GM18499 (cell line): ENCODE data around the gene CHKA.

ENCODE experiments used
- ATAC-seq: cut with Tn5 transposase; IDR thresholded peaks from one replicate; pipeline ENCODE4 v1.9.1; 2021; ENCODE audit warnings: moderate number of reproducible peaks; ENCODE audit not compliant: insufficient read depth, unreplicated experiment

The CHKA gene

DNA sequence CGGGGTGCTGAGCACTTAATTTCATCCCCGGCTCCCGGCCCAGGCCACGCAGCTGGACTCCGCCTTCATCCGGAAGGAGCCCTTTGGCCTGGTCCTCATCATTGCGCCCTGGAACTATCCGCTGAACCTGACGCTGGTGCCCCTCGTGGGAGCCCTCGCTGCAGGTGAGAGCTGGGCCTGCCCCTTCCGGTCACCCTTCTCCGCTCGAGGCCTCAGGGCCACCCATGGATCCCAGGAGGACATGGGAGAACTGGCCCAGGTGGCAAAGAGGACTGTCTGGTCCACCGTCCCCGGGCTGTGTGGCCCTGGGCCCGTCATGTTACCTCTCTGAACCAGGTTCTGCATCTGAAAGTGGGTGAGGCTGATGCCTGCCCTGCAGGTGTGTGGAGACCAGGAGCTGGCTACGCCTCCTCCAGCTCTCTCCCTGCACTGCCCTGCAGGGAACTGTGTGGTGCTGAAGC is 102.4 kb downstream of the CHKA start:
- ATAC-seq: no peak

DNA sequence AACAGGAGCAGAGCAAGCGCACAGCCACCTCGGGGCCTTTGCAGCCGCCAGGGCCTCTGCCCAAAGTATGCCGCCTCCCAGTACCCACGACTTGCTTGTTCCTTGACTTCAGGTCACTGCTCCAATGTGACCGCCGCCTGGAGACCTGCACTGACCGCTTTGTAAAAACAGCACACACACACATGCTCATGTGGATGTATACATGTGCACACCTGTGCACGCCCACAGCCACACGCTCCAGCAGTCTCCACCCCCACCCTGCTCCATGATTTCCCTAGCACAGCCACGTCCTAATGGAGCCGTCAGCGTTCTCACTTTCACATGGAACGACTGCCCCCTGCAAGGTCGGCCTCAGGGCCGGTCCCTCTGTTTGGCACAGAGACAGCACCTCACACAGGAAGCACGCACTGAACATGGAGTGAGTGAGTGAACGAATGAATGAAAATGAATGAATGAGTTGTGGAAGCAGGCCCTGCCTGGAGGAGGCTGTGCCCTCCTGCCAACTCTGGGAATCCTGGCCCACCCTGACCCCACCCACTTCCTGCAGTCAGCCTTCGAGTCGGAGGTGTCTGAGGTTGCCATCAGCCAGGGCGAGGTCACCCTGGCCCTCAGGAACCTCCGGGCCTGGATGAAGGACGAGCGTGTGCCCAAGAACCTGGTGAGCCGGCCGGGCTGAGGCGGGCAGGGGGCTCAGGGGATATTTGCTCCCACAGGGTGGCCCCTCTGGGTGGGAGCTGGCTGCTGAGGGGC is 103.0 kb downstream of the CHKA start:
- ATAC-seq: no peak

DNA sequence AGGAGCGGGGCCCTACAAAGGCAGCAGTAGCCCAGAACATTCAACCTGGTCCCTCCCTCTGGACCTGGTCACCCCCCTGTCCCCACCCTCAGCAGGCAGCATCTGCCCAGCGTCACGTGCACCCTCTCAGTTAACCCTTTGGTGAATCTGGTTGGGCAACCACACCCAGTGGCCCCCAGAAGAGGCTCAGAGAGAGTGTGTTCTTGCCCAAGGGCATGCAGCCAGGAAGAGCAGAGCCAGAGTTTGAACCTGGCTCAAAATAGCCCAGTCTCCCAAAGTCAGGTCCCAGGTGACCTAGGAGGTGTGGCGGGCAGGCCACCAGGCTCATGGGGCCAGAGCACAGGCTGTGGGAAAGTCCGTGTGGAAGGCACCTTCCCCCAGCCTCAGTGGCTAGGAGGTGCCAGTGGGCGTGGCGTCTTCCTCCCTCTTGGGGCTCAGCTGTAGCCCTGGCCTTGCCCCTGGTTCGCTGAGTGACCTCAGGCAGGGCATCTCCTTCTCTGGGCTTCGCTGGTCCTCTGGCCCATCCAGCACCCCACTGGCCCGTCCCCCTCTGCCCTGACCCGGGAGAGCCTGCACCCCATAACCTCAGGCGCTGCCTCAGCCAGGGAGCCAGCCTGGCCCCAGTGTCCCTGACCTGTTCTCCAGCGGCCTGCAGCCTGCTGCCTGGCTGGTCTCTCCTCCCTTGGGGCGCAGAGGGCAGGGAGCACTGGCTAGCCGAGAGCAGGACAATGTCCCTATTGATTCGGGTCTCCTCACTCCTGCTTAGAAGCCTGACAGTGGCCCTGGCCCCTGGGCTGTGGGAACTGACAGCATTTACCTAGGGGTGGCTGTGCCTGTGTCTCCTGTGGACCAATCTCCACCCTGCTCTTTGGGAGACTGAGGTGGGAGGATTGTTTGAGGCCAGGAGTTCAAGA is 104.0 kb downstream of the CHKA start:
- ATAC-seq: no peak

DNA sequence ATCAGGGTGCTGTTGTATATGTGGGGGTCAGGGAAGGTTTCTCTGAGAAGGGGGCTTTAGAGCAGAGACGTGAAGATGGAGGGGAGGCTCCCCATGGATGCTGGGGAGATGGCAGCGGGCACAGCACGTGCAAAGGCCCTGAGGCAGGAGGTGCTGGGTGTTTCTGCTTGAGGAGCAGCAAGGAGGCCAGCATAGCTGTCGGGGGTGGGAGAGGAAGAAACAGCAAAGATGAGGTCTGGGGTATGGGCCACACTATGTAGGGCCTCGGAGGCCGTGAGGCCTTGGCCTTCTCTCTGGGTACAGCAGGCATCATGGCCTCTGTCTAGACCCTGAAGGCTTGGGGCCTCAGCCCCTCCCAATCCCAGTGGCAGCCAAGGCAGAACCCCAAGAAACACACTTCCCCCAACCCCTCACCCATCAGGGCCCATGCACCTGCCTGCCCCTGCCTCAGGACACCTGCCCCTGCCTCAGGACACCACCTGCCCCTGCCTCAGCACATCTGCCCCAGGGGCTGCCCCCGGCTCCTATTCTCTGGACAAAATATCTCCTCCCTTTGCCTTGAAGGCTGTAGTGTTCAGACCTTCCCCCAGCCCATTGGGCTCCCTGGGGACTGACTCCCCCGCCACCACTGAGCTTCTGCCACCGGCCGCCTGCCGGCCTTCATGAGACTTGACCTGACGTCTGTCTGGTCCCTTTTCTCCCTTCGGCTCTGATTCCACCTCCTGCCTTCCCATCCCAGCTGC is 104.9 kb downstream of the CHKA start:
- no peak for ATAC-seq

DNA sequence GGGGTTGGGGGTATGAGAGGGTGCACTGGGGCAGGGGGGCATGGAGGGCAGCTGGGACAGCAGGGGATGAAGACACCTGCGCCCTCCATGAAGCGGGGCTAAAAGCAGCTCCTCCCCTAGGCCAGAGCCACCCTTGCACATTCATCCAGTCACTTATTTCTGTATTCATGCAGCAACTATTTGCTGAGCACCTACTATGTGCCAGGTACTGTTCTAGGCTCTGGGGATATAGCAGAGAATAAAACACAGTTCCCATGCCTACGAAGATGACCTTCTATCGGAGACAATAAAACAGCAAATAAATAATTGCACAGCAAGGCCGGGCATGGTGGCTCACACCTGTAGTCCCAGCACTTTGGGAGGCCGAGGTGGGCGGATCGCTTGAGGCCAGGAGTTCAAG is 105.7 kb downstream of the CHKA start:
- ATAC-seq: no peak

DNA sequence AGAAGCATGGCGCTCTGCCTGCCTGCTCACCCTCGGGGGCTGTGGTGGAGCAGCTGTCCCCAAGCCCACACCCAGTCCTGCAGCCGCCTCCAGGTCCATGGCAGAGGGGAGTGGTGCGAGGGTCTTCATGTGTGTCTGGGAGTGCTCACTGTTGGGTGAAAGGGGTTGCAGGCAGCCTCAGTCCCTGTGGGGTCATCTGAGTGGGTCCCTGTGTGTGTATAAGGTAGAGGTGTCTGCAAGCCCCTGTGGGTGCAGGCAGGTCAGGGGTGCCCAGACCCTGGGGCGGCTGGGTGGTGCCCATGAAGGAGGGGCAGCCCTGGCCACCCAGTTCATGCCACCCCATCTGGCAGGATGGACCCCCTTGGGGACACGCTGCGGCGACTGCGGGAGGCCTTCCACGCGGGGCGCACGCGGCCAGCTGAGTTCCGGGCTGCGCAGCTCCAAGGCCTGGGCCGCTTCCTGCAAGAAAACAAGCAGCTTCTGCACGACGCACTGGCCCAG is 106.2 kb downstream of the CHKA start:
- ATAC-seq: no peak

DNA sequence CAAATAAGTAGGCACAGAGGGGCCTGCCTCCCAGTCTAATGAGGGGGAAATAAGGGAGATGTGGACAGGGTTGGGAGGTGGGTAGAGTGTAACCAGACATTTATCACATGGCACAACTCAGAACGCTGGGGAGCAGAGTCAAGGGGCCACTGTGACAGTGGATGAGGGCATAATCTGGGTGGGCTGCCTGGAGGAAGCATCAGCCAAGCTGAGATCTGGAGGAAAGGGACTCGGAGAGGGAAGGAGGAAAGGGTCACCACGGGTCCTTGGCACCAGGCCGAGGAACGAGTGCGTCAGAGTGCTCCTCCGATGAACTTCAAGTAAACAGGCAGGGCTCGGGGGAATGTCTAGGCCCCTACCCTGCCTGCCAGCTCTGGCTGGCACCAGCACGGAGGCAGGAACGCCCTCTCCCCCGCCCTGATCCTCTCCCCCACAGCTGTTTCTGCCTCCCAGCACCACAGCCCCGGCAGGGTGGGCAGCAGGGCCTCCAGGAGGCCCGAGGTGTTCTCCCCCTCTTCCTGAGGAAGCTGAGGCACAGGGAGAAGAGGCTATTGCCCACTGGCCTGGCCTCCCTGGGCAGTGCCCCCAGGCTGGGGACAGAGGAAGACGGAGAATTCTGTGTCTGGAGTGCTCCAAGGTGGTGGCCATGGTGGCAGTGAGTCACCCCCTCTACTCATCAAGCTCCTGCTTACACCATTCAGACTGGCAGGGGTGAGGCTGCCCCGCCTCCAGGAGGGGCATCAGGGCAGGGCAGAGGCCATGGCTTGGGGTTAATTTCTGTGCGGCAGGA is 106.8 kb downstream of the CHKA start:
- no peak for ATAC-seq

DNA sequence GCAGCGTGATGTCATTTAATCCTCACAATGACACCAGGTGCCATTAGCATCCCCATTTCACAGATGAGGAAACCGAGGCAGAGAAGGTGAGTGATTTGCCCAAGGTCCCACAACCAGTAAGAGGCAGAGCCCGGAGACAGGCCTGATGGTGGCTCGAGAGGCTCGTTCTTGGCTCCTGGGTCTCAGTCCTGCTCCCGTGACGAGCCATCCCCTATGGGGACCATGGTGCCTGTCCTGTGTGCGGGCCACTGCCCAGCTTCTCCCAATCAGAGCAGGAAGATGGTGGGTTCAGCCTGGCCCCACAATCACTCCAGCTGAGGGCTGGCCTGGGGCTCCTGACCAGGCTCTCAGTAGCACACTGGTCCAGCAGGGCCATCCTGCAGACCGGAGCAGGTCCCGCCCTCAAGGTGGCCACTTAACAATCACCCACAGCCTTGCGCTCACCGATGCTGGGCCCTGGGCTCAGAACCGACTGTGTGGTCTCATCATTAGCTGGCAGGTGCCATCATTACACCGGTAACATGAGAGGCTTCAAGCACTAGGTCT is 107.5 kb downstream of the CHKA start:
- no peak for ATAC-seq

DNA sequence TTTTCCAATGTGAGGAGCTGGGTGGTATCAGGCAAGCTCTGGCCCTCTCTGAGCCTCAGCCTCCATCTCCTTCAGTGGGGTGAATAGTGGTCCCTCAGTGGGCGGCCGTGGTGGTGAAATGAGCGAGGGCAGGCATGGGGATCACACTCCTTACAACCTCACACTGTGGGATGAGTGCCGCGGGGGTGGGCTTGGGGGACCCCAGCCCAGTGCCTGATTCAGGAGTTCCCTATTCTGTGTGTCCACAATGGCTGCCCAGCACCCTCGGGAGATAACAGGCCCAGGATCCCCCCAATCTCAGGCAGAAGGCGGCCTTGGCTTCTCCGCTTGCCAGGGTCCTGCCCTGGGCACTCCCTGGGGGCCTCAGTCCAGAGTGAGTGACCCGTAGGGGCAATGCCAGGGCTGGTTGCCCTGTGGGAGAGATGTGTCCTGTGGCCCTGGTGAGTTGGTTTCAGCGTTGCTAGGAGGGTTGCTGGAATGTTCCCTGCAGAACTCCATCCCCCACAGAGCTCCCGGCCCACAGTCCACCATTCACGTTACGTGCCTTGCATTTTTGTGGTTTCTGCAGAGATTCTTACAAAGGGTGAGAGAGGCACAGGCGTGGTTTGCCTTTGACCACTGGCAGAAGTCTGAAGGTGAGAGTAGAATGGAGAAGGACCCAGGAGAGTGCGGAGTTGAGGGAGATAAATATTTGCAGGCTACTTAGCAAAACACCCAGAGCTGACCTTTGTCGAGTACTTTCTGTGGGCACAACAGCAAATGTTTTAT is 108.2 kb downstream of the CHKA start:
- ATAC-seq: no peak

DNA sequence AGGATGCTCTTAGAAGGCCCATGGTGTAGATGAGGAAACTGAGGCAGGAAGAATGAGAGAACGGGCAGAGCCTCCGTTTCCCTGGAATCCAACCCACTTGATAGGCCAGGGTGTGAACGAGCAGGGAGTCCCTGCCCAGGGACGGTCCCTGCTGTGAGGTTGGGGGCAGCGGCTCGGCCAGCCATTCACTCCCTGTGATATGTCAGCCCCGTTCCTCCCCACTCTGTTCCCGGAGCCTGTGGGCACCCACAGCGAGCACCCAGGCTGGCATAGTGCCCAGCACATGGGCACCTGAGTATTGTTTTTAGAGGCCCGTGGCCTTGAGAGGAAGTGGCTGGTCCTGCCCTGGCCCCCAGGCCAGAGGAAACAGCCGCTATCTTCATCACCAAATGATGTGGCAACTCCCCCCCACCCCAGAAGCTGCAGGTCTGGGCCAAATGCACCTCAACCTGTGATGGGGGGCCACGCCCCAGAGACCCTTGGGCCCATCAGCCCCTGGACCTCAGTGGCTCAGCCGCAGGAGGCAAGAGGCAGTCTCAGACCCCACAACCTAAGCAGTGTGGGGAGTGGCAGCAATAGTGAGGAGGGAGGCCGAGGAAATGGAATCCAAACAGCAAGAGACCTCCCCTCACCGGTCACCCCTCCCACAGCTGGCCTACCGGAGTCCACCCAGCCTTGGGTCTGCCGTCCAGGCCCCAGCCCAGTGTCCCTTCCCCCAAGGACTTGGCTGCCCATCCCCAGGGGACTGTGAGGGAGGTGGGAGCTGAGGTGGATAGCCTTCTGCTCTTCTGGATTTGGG is 108.9 kb downstream of the CHKA start:
- ATAC-seq: no peak

DNA sequence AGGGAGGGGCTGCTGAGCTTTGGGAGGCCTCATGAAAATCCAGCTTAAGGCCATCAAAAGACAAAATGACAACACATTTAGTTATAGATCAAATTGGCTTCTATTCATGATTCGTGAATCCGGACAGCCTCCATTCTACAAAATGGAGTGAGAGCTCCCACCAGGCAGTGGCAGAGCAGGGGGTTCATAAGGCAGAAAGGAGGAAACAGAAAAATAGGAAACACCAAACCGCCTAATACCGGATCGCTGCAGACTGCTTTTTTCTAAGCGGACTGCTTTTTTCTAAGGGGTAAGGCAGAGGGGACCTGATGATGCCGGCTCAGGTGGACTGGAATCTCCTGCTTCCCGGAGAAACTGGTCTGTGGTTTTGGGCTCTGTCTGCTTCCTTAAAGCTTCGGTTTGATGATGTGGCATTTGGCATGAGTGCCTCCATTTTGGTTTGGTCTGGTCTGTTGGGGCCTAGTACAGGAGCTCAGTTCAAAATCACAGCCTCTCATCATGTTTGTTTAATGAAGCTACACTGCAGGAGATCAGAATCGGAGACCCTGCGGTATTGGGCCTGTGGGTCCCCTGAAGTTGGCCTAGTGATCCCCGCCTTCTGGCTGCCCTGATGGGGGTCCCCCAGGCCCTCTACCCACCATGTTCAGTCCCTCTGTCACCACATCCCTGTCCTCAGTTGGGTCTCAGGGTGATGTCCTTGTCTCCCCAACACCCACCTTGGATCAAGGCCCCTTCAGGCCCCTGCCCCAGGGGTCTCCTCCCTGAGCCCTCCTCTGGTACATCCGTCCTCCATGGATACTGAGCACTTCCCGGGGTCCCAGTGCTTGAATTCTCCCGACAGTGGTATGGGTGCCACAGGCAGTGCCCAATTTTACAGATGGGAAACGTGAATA is 109.9 kb downstream of the CHKA start:
- no peak for ATAC-seq

DNA sequence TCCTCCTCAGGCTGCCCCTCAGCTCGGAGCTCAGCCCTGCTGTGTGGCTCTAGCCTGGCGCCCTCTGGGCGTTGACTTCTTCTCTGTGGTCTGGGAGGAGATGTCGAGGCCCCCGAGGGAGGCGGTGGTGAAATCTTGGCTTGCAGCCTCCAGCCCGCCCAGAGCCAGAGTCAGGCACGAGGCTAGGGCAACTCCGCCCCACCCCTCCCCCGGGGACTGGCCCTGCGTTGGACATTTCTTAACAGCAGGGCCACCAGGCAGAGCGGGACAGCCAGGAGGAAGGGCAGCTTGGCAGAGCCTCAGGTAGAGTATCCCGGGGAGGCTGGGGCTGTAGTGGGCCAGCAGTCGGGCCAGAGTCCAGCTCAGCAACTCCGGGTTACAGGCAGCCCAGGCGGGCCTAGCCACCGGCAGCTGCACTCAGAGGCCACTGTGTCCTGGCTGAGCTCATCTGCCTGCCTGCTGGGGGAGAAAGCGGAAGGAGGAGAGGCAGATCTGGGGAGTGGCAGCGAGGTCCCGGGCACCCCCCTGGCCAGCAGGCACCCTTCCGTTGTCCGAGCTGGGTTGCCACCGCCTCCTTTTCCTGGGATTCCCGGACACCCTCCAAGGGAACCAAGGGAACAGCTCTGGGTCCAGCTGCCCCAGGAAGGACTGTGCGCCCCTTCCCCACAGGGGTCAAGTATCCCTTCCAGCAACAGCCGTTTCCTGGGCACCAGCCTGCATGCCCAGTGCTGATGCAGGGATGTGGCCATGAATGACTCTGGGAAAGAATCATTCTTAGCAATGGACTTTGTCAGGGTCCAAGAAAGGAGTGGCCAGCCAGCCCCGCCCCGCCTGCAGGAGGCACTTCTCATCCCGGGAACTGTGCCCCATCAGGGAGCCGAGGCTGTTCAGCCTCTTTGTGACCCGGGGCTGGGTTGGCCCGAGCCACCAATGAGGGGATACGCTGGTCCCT is 110.8 kb downstream of the CHKA start, which contains the start of gene ALDH3B1:
TSS of gene ALDH3B1 (plus strand) at position 238 of the 952 bp plus-strand sequence. CDS start 4,971 bp downstream, outside the sequence.
- ATAC-seq: no peak

DNA sequence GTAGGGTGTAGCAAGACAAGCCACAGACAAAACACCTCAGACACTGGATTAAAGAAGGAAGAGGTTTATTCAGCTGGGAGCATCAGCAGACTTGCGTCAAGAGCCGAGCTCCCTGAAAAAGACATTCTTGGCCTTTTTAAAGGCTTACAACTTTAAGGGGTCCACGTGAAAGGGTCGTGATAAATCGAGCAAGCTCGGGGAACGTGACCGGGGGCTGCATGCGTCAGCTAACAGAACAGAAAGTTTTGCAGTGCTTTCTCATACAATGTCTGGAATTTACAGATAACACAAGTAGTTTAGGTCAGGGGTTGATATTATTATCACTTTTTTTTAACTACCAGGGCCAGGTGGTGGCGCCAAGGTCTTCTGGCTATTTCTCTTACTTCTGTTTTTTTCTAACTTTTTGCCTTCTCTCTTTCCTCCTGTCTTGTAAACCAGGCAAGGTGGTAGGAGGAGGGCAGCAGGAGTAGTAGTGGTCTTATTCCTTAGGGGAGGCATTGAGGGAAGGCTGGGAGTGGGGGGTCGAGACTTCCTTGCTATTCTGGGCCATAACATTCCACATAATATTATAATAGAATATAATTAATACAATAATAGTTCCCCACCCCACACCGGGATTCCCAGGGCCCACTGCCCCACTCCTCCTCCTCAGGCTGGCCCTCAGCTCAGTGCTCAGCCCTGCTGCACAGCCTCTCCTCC is 111.6 kb downstream of the CHKA start:
- ATAC-seq: no peak

DNA sequence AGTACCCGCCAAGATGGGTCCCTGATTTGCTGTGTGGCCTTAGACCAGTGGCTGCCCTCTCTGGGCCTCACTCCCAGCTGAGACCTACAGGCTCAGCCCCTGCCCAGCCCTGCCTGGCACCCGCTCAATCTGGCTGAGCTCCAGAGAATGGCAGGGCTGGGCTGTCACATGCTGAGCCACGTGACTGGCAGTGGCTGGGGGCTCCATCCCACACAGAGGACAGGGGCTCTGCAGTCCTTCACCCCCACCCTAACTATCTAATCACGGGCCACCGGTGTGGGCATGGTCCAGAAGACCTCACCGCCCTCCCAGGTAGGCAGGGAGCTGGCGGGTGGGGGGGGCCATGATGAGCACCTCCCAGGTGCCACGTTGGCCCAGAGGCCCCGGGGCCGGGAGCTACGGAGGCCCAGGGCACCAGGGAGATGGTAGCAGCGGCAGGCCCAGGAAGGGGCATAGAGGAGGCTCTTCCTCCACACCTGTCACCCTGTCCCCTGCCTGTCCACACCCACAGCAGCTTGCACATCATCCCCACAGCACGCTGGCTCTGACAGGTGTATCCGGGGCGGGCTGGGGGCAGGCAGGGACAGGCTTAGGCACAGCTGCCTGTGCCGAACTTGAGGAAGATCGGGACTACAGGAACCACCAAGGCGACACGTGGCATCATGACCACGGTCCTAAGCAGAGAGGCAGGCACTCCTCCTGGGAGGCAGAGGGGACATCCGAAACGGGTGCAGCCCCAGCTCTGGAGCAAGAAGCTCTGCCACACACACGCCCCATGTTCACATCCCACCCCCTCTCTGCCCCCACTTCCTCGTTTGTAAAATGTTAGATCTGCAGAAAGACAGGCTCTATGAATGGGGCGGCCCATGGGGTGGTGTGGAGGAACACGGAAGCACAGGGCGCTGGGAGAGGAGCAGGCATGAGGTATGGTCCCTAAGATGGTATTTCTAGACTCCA is 112.5 kb downstream of the CHKA start:
- no peak for ATAC-seq
